ENCODE results near the gene GARIN5B.
A peak's percentile ranks its signal among the peaks of the same experiment; 100 is the strongest.

GARIN5B gene

DNA sequence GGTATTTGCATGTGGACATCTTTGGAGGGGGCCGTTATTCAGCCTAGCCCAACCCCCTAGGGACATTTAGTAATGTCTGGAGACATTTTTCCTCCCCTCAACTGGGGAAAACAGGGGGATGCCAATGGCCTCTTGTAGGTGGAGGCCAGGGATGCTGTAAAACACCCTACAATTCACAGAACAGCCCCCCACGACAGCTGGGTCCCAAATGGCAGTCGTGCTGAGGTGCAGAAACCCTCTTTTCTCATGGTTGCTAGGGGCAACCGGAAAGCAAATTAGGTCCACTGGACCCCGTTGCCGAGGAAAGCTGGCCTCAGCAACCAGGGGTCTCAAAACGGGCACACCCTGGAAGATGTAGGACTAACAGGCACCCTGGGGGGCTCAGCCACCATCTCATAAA is 52.6 kb downstream of the GARIN5B start:
- Histone ChIP-seq H3K27ac (ENCODE audit: insufficient read depth, low read length, poor library complexity, severe bottlenecking) (no peak overlapping the region), H3K27me3 (replicated peaks; ENCODE audit: control insufficient read depth, insufficient read depth, low read length, poor library complexity, severe bottlenecking) (no peaks in the 10 kb centered on the region), H3K4me3 (ENCODE audit: insufficient read depth, low read depth, low read length, poor library complexity, severe bottlenecking) (no peak overlapping the region), H3K9me3 (ENCODE audit: control insufficient read depth, low read length) (no peaks in the 10 kb centered on the region), H3K4me1 (ENCODE audit: control insufficient read depth, insufficient read depth, low read length, poor library complexity, severe bottlenecking) (no peaks in the 10 kb centered on the region), H3K36me3 (ENCODE audit: control insufficient read depth, insufficient read depth, low read length) (no peaks in the 10 kb centered on the region)
- no peak for DNase-seq

DNA sequence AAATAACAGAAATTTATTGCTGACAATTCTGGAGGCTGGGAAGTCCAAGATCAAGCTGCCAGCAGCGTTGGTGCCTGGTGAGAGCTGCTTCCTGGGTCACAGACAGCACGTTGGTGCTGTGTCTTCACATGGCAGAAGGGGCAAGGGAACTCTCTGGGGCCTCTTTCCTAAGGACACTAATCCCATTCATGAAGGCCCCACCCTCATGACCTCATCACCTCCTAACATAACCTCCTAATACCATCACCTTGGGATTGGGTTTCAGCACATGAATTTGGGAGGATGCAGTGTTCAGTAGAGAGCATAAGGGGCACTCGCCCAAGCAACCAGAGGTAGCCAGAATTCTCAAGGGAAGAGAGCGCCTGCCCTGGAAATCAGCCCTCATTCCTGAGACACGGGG is 53.6 kb downstream of the GARIN5B start:
- Histone ChIP-seq H3K4me1 (ENCODE audit: control insufficient read depth, insufficient read depth, low read length, poor library complexity, severe bottlenecking) (no peaks in the 10 kb centered on the region), H3K4me3 (ENCODE audit: insufficient read depth, low read depth, low read length, poor library complexity, severe bottlenecking) (no peak overlapping the region), H3K36me3 (ENCODE audit: control insufficient read depth, insufficient read depth, low read length) (no peaks in the 10 kb centered on the region), H3K9me3 (ENCODE audit: control insufficient read depth, low read length) (no peaks in the 10 kb centered on the region), H3K27ac (ENCODE audit: insufficient read depth, low read length, poor library complexity, severe bottlenecking) (no peak overlapping the region), H3K27me3 (replicated peaks; ENCODE audit: control insufficient read depth, insufficient read depth, low read length, poor library complexity, severe bottlenecking) (no peaks in the 10 kb centered on the region)
- no peak for DNase-seq

DNA sequence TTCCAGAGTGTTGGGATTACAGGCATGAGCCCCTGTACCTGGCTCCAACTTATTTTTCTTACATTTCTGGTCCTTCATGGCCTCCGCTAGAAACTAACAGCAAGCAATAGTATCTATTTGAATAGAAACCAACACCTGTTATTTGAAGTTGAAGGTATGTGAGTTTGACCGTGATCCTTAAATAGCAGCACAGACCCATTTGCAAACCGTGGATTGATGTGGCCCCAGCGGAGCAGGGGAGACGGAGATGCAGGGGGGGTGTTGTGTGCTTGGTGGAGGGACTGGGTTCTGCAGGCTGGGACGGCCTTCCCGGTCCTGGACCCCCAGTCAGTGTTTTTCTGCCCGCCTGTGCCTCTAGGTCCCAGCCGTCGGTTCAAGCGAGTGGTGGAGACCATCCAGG is 54.8 kb downstream of the GARIN5B start:
- DNase-seq, result no peak
- H3K27ac ChIP-seq (ENCODE audit: insufficient read depth, low read length, poor library complexity, severe bottlenecking), result no peak overlapping the region
- H3K36me3 ChIP-seq (ENCODE audit: control insufficient read depth, insufficient read depth, low read length), result no peaks in the 10 kb centered on the region
- H3K27me3 ChIP-seq (replicated peaks; ENCODE audit: control insufficient read depth, insufficient read depth, low read length, poor library complexity, severe bottlenecking), result no peaks in the 10 kb centered on the region
- no peaks in the 10 kb centered on the region for H3K4me1 ChIP-seq (ENCODE audit: control insufficient read depth, insufficient read depth, low read length, poor library complexity, severe bottlenecking)
- H3K4me3 ChIP-seq (ENCODE audit: insufficient read depth, low read depth, low read length, poor library complexity, severe bottlenecking), result no peak overlapping the region
- no peaks in the 10 kb centered on the region for H3K9me3 ChIP-seq (ENCODE audit: control insufficient read depth, low read length)

DNA sequence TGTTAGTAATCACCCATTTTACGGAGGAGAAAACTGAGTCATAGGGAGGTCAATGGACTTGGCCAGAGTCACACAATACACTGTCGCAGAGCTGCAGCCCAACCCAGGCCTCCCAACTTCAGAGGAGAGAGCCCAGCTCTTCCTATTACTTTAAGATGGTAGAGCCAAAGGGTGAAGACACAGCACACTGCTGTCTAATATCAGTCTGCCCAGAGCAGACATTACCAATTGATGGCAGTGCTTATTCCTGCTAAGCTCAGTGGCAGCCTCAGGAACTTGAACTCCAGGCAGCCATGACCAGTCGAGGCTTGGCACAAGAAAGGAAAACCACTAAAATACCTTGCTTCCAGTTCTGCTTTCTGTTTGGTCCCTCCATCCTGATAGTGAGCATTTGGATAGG is 56.3 kb downstream of the GARIN5B start:
- DNase-seq, result no peak

DNA sequence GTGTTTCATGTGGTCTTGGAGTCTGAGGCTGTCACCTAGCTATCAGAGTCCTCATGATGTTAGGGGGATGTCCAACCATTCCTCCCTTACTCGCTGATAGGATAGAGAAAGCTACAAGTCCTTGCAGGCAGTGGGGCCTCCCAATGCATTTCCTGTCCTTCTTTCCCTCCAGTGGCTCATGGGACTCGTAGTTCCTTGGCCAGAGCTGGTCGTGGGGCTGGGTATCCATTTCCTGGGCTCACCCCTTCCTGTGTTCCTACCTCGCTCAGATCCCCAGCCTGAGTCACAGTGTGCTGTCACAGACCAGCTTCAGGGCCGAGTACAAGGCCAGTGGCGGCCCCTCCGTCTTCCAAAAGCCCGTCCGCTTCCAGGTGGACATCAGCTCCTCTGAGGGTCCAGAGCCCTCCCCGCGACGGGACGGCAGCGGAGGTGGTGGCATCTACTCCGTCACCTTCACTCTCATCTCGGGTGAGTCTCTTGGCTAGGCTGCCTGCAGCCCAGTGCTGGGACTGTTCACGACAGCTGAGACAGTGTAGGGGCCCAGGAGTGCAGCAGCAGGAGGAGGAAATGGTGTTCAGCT is 57.0 kb downstream of the GARIN5B start:
- no peaks in the 10 kb centered on the region for H3K4me1 ChIP-seq (ENCODE audit: control insufficient read depth, insufficient read depth, low read length, poor library complexity, severe bottlenecking)
- H3K27ac ChIP-seq (ENCODE audit: insufficient read depth, low read length, poor library complexity, severe bottlenecking), result no peak overlapping the region
- no peak for DNase-seq
- H3K36me3 ChIP-seq (ENCODE audit: control insufficient read depth, insufficient read depth, low read length), result no peaks in the 10 kb centered on the region
- no peaks in the 10 kb centered on the region for H3K27me3 ChIP-seq (replicated peaks; ENCODE audit: control insufficient read depth, insufficient read depth, low read length, poor library complexity, severe bottlenecking)
- no peaks in the 10 kb centered on the region for H3K9me3 ChIP-seq (ENCODE audit: control insufficient read depth, low read length)
- H3K4me3 ChIP-seq (ENCODE audit: insufficient read depth, low read depth, low read length, poor library complexity, severe bottlenecking), result no peak overlapping the region

More for the DNA sequence above, 56.3 kb downstream of the GARIN5B start:
- no peaks in the 10 kb centered on the region for H3K4me1 ChIP-seq (ENCODE audit: control insufficient read depth, insufficient read depth, low read length, poor library complexity, severe bottlenecking)
- H3K27ac ChIP-seq (ENCODE audit: insufficient read depth, low read length, poor library complexity, severe bottlenecking), result no peak overlapping the region
- H3K9me3 ChIP-seq (ENCODE audit: control insufficient read depth, low read length), result no peaks in the 10 kb centered on the region
- no peaks in the 10 kb centered on the region for H3K27me3 ChIP-seq (replicated peaks; ENCODE audit: control insufficient read depth, insufficient read depth, low read length, poor library complexity, severe bottlenecking)
- H3K4me3 ChIP-seq (ENCODE audit: insufficient read depth, low read depth, low read length, poor library complexity, severe bottlenecking), result no peak overlapping the region
- no peaks in the 10 kb centered on the region for H3K36me3 ChIP-seq (ENCODE audit: control insufficient read depth, insufficient read depth, low read length)

DNA sequence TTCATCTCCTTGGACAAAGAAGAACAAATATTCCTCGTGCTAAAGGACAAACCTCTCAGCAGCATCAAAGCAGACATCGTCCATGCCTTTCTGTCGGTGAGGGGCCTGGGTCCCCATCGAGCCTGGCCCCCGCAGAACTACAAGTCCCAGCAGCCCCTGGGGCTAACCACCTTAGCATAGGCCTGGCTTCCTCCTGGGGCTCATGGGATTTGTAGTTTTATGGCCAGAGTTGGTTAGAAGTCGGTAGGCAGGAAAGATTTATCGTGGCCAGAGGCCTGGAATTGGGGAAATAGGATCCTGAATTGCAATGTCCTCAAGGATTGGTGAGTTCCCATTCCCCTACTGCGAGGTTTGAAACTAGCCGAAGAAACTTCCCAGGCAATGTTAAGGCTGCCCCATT is 57.6 kb downstream of the GARIN5B start:
- H3K27ac ChIP-seq (ENCODE audit: insufficient read depth, low read length, poor library complexity, severe bottlenecking), result no peak overlapping the region
- H3K9me3 ChIP-seq (ENCODE audit: control insufficient read depth, low read length), result no peaks in the 10 kb centered on the region
- no peaks in the 10 kb centered on the region for H3K36me3 ChIP-seq (ENCODE audit: control insufficient read depth, insufficient read depth, low read length)
- no peak overlapping the region for H3K4me3 ChIP-seq (ENCODE audit: insufficient read depth, low read depth, low read length, poor library complexity, severe bottlenecking)
- peak in 2 of 3 donors; percentile 37 to 40 for DNase-seq
- H3K27me3 ChIP-seq (replicated peaks; ENCODE audit: control insufficient read depth, insufficient read depth, low read length, poor library complexity, severe bottlenecking), result no peaks in the 10 kb centered on the region
- H3K4me1 ChIP-seq (ENCODE audit: control insufficient read depth, insufficient read depth, low read length, poor library complexity, severe bottlenecking), result no peaks in the 10 kb centered on the region

DNA sequence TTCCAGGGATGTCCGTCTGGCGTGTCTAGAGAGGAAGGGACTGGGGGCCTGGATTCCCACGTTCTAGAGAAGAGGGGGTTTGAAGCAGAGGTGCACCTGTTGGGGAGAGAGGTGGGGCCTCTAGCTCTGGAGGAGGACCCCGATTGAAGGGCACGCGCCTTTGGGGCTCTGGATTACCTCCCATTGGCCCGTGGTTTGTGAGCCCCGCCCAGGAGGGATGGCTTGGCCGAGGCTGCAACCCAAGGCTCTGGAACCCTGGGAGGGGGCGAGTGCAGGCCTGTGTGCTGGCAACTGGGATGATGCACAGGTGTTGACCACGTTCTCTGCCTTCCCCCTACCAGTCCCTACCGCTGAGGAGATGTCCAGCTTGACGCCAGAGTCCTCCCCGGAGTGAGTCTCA is 58.1 kb downstream of the GARIN5B start:
- Histone ChIP-seq H3K27me3 (replicated peaks; ENCODE audit: control insufficient read depth, insufficient read depth, low read length, poor library complexity, severe bottlenecking) (no peaks in the 10 kb centered on the region), H3K4me1 (ENCODE audit: control insufficient read depth, insufficient read depth, low read length, poor library complexity, severe bottlenecking) (no peaks in the 10 kb centered on the region), H3K9me3 (ENCODE audit: control insufficient read depth, low read length) (no peaks in the 10 kb centered on the region), H3K27ac (ENCODE audit: insufficient read depth, low read length, poor library complexity, severe bottlenecking) (no peak overlapping the region), H3K36me3 (ENCODE audit: control insufficient read depth, insufficient read depth, low read length) (no peaks in the 10 kb centered on the region), H3K4me3 (ENCODE audit: insufficient read depth, low read depth, low read length, poor library complexity, severe bottlenecking) (no peak overlapping the region)
- DNase-seq, result no peak

All from effector memory CD4-positive, alpha-beta T cell (primary cell).